Stomach (tissue), 9 donors: Measurements from ENCODE around the gene GHRHR. TPM values are rescaled to one million over a fixed set of nuclear protein-coding genes. Genes with fewer than 3 reads are reported as not detected.

ENCODE experiments used
- DNase-seq, 2 donors: peaks; one replicate each; pipeline versions ENCODE4 v3.0.0 to v3.0.0-alpha.2; 2013 to 2019
- H3K27ac ChIP-seq, 5 donors: fragments of 200-600 bp in 4 of 5; sonication (generic) in 4 of 5; one replicate each; pipeline ENCODE4 v1.5.1; 2013 to 2019; ENCODE audit warnings: mild to moderate bottlenecking in 1 of 5, moderate library complexity in 1 of 5
- H3K27me3 ChIP-seq, 3 donors: fragments of 200-600 bp; sonication (generic); one replicate each; pipeline ENCODE4 v1.5.1; 2017 to 2019; ENCODE audit warnings: mixed run types in 1 of 3
- H3K36me3 ChIP-seq, 4 donors: fragments of 200-600 bp; sonication (generic); 1 replicate in 3 of 4; 2 replicates in 1 of 4; pipeline ENCODE4 v1.5.1; 2016 to 2019
- H3K4me1 ChIP-seq, 4 donors: fragments of 200-600 bp; sonication (generic); one replicate each; pipeline ENCODE4 v1.5.1; 2016 to 2019
- H3K4me3 ChIP-seq, 4 donors: fragments of 200-600 bp; sonication (generic) in 3 of 4; one replicate each; pipeline ENCODE4 v1.5.1; 2016 to 2019; ENCODE audit warnings: mild to moderate bottlenecking in 1 of 4
- H3K9me3 ChIP-seq, 4 donors: fragments of 200-600 bp; sonication (generic); one replicate each; pipeline ENCODE4 v1.5.1; 2016 to 2019
- CTCF ChIP-seq, 7 experiments: fragments of 450-650 bp in 4 of 7; fragments of 200-600 bp in 3 of 7; sonication (generic) in 3 of 7; IDR thresholded peaks; one replicate each; pipeline ENCODE4 v1.5.1; 2016 to 2019; ENCODE audit warnings: antibody characterized with exemption in 7 of 7, control low read depth in 2 of 7, mild to moderate bottlenecking in 1 of 7
- EP300 ChIP-seq: sonication (generic); formaldehyde crosslinking; IDR thresholded peaks from one replicate; pipeline ENCODE4 v1.6.1; 2017; ENCODE audit warnings: antibody characterized with exemption
- POLR2A ChIP-seq, 4 donors: fragments of 450-650 bp; IDR thresholded peaks; one replicate each; pipeline ENCODE4 v1.6.1; 2016; ENCODE audit warnings: antibody characterized with exemption in 4 of 4, control low read depth in 2 of 4, mild to moderate bottlenecking in 1 of 4, moderate library complexity in 1 of 4
- POLR2AphosphoS5 ChIP-seq, 3 donors: sonication (generic); formaldehyde crosslinking; IDR thresholded peaks; one replicate each; pipeline ENCODE4 v1.6.1; 2016; ENCODE audit warnings: antibody characterized with exemption in 3 of 3
- WGBS, 5 donors: extraction: QIAGEN DNeasy Blood & Tissue Kit in 3 of 5; methylation state at CpG; one replicate each; pipeline versions ENCODE4 v1.1.5 to v1.1.7; 2013 to 2018; 5-methylcytosine and 5-hydroxymethylcytosine counted together
- intact Hi-C: fragments of 100-400 bp; cut with DNase I; formaldehyde crosslinking; loops from one replicate; pipeline ENCODE4 v1.15.1; 2023; ENCODE audit warnings: low total_unique reads
- polyA plus RNA-seq, 3 donors: library from polyadenylated mRNA; stranded (reverse); fragments of 200-250 nt; gene quantifications; one replicate each; pipeline ENCODE4 v1.2.3, GENCODE V29; 2013
- total RNA-seq, 5 donors: library from RNA; depleted of rRNA; stranded (reverse); fragments of >200 nt; gene quantifications; one replicate each; pipeline versions ENCODE4 v1.1.0 to v1.2.3, GENCODE V29; 2014 to 2016
- donor health status: healthy with polysubstance abuse.
- donor health status: Bipolar disorder and iron deficiency.
- donor health status: healthy.

Gene GHRHR
- total and polyA plus RNA-seq, 8 donors = 0.33 TPM; not detected in 7

- no peaks in the 10 kb centered on the region for H3K36me3 ChIP-seq
- 61 to 73% (median 64%) methylated on average over 12 to 13 of the region's 13 CpGs for WGBS, 5 donors
- no peak overlapping the region for H3K27ac ChIP-seq
- intact Hi-C loops = loop anchor here (5.0 kb wide), 1 partner anchor 138 kb away; no protein-coding TSS in a partner anchor
- no peak for TF ChIP-seq POLR2AphosphoS5 (IDR thresholded peaks at IDR 0.05)
- no peak for TF ChIP-seq EP300
- TF ChIP-seq POLR2A (IDR thresholded peaks at IDR 0.05) = no peak
- no peak for TF ChIP-seq CTCF (IDR thresholded peaks at IDR 0.05)
- H3K4me3 ChIP-seq = peak overlapping the region in 1 of 4 donors; percentile 16
- DNase-seq = peak in 1 of 2 donors; percentile 31
- H3K27me3 ChIP-seq = peaks cover 0 to 45% (median 0%) of the 10 kb centered on the region in 3 donors
- no peaks in the 10 kb centered on the region for H3K9me3 ChIP-seq
- H3K4me1 ChIP-seq = peaks cover 0 to 22% (median 11%) of the 10 kb centered on the region in 4 donors
These were observed 20.8 kb downstream of the GHRHR start for GRCh38 chr7:30984359-30985107.

DNA sequence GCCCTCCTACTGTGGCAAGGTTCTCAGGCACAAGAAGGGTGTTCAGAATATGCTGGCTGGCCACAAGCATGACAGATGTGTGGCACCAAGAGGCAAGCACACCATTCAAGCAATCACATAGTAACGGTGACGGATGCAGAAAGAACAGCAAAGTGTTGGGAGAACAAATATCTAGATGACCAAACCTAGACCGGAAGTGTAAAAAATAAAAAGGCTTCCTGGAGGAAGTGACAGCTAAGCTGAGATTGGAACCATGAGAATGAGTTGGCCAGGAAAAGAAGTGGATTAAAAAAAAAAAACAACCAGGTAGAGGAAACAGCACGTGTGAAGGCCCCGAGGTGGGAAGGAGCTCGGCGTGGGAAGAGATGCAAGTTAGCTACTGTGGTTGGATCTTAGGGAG is 22.0 kb downstream of the GHRHR start:
- Histone ChIP-seq H3K4me3 (no peak overlapping the region), H3K27ac (no peak overlapping the region), H3K4me1 (peaks cover 0 to 22% (median 11%) of the 10 kb centered on the region in 4 donors), H3K36me3 (no peaks in the 10 kb centered on the region), H3K9me3 (no peaks in the 10 kb centered on the region), H3K27me3 (peaks cover 0 to 45% (median 0%) of the 10 kb centered on the region in 3 donors)
- 75 to 79% (median 78%) methylated on average over 7 of the region's 7 CpGs for WGBS, 5 donors
- no peak for DNase-seq
- intact Hi-C loops = no loop called here
- TF ChIP-seq POLR2A (IDR thresholded peaks at IDR 0.05) (no peak), EP300 (no peak), CTCF (IDR thresholded peaks at IDR 0.05) (no peak), POLR2AphosphoS5 (IDR thresholded peaks at IDR 0.05) (no peak)

GRCh38 chr7:30986331-30986730 is 22.6 kb downstream of the GHRHR start:
- Histone ChIP-seq H3K27me3 (peaks cover 0 to 43% (median 0%) of the 10 kb centered on the region in 3 donors), H3K27ac (no peak overlapping the region), H3K36me3 (no peaks in the 10 kb centered on the region), H3K4me1 (peaks cover 0 to 22% (median 11%) of the 10 kb centered on the region in 4 donors), H3K9me3 (no peaks in the 10 kb centered on the region), H3K4me3 (no peak overlapping the region)
- TF ChIP-seq POLR2AphosphoS5 (IDR thresholded peaks at IDR 0.05) = no peak
- TF ChIP-seq CTCF (IDR thresholded peaks at IDR 0.05) = no peak
- no peak for TF ChIP-seq POLR2A (IDR thresholded peaks at IDR 0.05)
- no peak for TF ChIP-seq EP300
- no peak for DNase-seq
- WGBS, 5 donors = 89 to 95% (median 91%) methylated on average over 8 of the region's 8 CpGs
- intact Hi-C loops = no loop called here

DNA sequence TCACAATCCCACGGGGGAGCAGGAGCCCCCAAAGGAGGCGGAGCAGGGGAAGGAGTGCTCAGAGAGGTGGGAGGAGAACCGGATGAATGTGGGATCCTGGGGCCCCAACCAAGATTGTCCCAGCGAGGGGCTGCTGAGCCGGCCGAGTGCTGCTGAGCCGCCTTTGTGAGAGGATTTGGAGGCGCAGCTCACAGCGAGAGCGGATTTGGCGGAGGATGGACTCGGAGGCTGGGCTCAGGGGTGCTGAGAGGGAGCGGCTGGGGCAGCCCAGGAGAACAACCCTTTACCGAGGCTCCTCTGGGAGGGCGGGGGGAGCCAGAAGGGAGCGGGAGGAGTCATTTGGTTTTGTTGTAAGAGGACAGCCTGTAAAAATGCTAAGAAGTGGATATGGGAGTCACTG is 23.0 kb downstream of the GHRHR start:
- intact Hi-C loops = no loop called here
- DNase-seq = no peak
- Histone ChIP-seq H3K27ac (no peak overlapping the region), H3K4me1 (peaks cover 0 to 22% (median 11%) of the 10 kb centered on the region in 4 donors), H3K36me3 (no peaks in the 10 kb centered on the region), H3K9me3 (no peaks in the 10 kb centered on the region), H3K27me3 (peaks cover 0 to 43% (median 0%) of the 10 kb centered on the region in 3 donors), H3K4me3 (no peak overlapping the region)
- 55 to 75% (median 57%) methylated on average over 16 of the region's 16 CpGs for WGBS, 5 donors
- TF ChIP-seq POLR2AphosphoS5 (IDR thresholded peaks at IDR 0.05) (no peak), EP300 (no peak), CTCF (IDR thresholded peaks at IDR 0.05) (no peak), POLR2A (IDR thresholded peaks at IDR 0.05) (no peak)
